Adrenal gland (tissue), 5 donors: ENCODE data around the gene PAWR.

ENCODE experiments used
- CTCF ChIP-seq, 6 experiments: fragments of 450-650 bp in 4 of 6; fragments of 200-600 bp in 2 of 6; sonication (generic) in 1 of 6; IDR thresholded peaks; 1 replicate in 5 of 6; 2 replicates in 1 of 6; pipeline versions ENCODE4 v1.5.1 to v1.8.0; 2016 to 2021; ENCODE audit warnings: antibody characterized with exemption in 6 of 6, mild to moderate bottlenecking in 2 of 6, moderate library complexity in 1 of 6
- POLR2A ChIP-seq, 2 donors: fragments of 450-650 bp; IDR thresholded peaks; one replicate each; pipeline ENCODE4 v1.6.1; 2017; ENCODE audit warnings: antibody characterized with exemption in 2 of 2, mild to moderate bottlenecking in 2 of 2, moderate library complexity in 1 of 2
- donor health status: DM: no; HTN: no; CAD: no.

GRCh38 chr12:79546466-79547043 is 144.2 kb downstream of the PAWR start:
- TF ChIP-seq CTCF (IDR thresholded peaks at IDR 0.05) (no peak), POLR2A (IDR thresholded peaks at IDR 0.05) (no peak)
